HG02840 (cell line): ENCODE measurements around the gene ATP2B2.
"Not testable (repeated sequence)": the region's sequence is repeated elsewhere in the genome, so short reads cannot be mapped to it uniquely, and the experiment has no call there.

Experiments
- ATAC-seq: cut with Tn5 transposase; IDR thresholded peaks from one replicate; pipeline ENCODE4 v1.9.1; 2021; ENCODE audit warnings: mild to moderate bottlenecking, moderate library complexity, moderate number of reproducible peaks; ENCODE audit not compliant: unreplicated experiment, low FRiP score

The ATP2B2 gene

GRCh38 chr3:10505050-10505790, at the start of gene ATP2B2:
ATP2B2 (minus strand) TSS chr3:10505586; CDS start chr3:10449543, 56,043 bp downstream.
- ATAC-seq = no peak

- no peak for ATAC-seq
Measured at GRCh38 chr3:10554746-10555145, 49.4 kb upstream of the ATP2B2 start.

- ATAC-seq = no peak
Measured at GRCh38 chr3:10554236-10554611, 48.8 kb upstream of the ATP2B2 start.

GRCh38 chr3:10553591-10554235, 48.3 kb upstream of the ATP2B2 start:
- ATAC-seq = no peak

- ATAC-seq = no peak
Measured at GRCh38 chr3:10552631-10552943, 47.2 kb upstream of the ATP2B2 start.

GRCh38 chr3:10551821-10552630, 46.6 kb upstream of the ATP2B2 start:
- ATAC-seq = no peak

GRCh38 chr3:10551139-10551538, 45.8 kb upstream of the ATP2B2 start:
- no peak for ATAC-seq

- ATAC-seq = no peak
Measured at GRCh38 chr3:10550705-10551104, 45.3 kb upstream of the ATP2B2 start.

GRCh38 chr3:10549617-10550230, 44.3 kb upstream of the ATP2B2 start:
- ATAC-seq = no peak

- no peak for ATAC-seq
Measured at GRCh38 chr3:10548992-10549391, 43.6 kb upstream of the ATP2B2 start.

GRCh38 chr3:10547841-10548783, 42.7 kb upstream of the ATP2B2 start:
- ATAC-seq = no peak

- no peak for ATAC-seq
Measured at GRCh38 chr3:10547413-10547812, 42.0 kb upstream of the ATP2B2 start.

GRCh38 chr3:10546820-10547263, 41.5 kb upstream of the ATP2B2 start:
- ATAC-seq = no peak

GRCh38 chr3:10546181-10546624, 40.8 kb upstream of the ATP2B2 start:
- no peak for ATAC-seq

- no peak for ATAC-seq
Measured at GRCh38 chr3:10542518-10542917, 37.1 kb upstream of the ATP2B2 start.

GRCh38 chr3:10540347-10540746, 35.0 kb upstream of the ATP2B2 start:
- not testable (repeated sequence) for ATAC-seq

- ATAC-seq = no peak
Measured at GRCh38 chr3:10534066-10534465, 28.7 kb upstream of the ATP2B2 start.

- ATAC-seq = no peak
Measured at GRCh38 chr3:10533737-10534023, 28.3 kb upstream of the ATP2B2 start.

- no peak for ATAC-seq
Measured at GRCh38 chr3:10532939-10533736, 27.8 kb upstream of the ATP2B2 start.
